Left ventricle myocardium inferior (tissue), 1 donor: ENCODE data around the gene PSMB7. TPM values are rescaled to one million over a fixed set of nuclear protein-coding genes. Genes with fewer than 3 reads are reported as not detected.

Experiments
- DNase-seq: peaks from one replicate; pipeline ENCODE4 v3.0.0-alpha.2; 2020
- H3K27ac ChIP-seq: fragments of 200-600 bp; replicated peaks from 2 replicates; pipeline ENCODE4 v1.8.0; 2021
- H3K27me3 ChIP-seq: fragments of 200-600 bp; 2 replicates; pipeline ENCODE4 v1.8.0; 2021; ENCODE audit warnings: low read depth
- H3K36me3 ChIP-seq: fragments of 200-600 bp; 2 replicates; pipeline ENCODE4 v1.8.0; 2021
- H3K4me1 ChIP-seq: fragments of 200-600 bp; 2 replicates; pipeline ENCODE4 v1.8.0; 2021
- H3K4me3 ChIP-seq: fragments of 200-600 bp; 2 replicates; pipeline ENCODE4 v1.8.0; 2021; ENCODE audit warnings: mild to moderate bottlenecking, moderate library complexity
- H3K9me3 ChIP-seq: fragments of 200-600 bp; replicated peaks from 2 replicates; pipeline ENCODE4 v1.8.0; 2021
- intact Hi-C: fragments of 100-400 bp; cut with micrococcal nuclease; formaldehyde crosslinking; loops from one replicate; pipeline ENCODE4 v1.11.0; 2022
- total RNA-seq: library from RNA; stranded (reverse); fragmentation: NEBNext Ultra II Directional; extraction: Animal tissue kit (Norgen Biotek cat#: 25700); gene quantifications from one replicate; pipeline ENCODE4 v1.2.1, GENCODE V29; 2021
- TF ChIP-seq, protein P1 (sequence below): fragments of 200-600 bp; IDR thresholded peaks from 2 replicates; pipeline ENCODE4 v1.8.0; 2021; ENCODE audit warnings: antibody characterized with exemption, mild to moderate bottlenecking, borderline replicate concordance
- donor health status: DM: no; HTN: yes; CAD: no; lungs with severe emphysema.

The PSMB7 gene
- total RNA-seq, 1 donor from 2014 or later = 159 TPM

DNA sequence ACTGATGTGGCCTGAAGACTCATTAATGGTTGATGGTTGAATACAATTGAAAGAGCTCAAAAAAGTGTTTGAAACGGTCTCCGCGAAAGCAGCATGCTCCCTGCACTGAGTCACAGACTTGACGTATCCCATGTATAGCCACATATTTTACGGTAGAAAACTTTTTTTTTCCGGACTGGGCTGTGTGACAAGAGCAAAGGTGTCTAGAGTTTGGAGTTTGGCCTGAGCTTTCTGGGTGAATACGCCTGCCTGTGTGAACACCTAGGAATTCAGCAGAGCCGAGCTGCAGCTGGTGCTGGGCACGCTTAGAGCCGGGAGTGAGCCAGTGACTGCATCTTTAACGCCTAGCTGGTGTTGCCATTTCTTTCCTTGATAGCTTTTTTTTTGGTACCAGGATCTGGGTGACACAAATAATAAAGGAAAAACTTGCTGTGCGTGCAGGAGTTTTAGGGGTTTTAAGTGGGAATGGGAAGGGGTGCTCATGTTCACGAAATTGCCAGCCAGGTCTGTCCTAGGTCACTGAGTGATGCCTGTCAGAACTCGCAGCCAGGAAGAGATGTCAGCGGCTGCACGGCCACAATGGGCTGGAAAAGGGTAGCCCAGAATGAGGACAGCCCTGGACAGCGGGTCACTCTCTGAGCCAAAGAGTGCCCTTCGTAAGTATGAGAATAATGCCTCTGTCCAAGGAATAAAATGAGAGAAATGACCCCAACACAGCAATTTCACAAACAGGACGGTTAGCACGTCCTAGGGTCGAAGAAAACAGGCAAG, 51.7 kb downstream of the PSMB7 start:
- DNase-seq = no peak
- TF ChIP-seq, protein P1, sequence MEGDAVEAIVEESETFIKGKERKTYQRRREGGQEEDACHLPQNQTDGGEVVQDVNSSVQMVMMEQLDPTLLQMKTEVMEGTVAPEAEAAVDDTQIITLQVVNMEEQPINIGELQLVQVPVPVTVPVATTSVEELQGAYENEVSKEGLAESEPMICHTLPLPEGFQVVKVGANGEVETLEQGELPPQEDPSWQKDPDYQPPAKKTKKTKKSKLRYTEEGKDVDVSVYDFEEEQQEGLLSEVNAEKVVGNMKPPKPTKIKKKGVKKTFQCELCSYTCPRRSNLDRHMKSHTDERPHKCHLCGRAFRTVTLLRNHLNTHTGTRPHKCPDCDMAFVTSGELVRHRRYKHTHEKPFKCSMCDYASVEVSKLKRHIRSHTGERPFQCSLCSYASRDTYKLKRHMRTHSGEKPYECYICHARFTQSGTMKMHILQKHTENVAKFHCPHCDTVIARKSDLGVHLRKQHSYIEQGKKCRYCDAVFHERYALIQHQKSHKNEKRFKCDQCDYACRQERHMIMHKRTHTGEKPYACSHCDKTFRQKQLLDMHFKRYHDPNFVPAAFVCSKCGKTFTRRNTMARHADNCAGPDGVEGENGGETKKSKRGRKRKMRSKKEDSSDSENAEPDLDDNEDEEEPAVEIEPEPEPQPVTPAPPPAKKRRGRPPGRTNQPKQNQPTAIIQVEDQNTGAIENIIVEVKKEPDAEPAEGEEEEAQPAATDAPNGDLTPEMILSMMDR = no peak
- Histone ChIP-seq H3K9me3 (no peaks in the 10 kb centered on the region), H3K4me3 (no peak overlapping the region), H3K27me3 (no peaks in the 10 kb centered on the region), H3K27ac (no peak overlapping the region), H3K36me3 (no peaks in the 10 kb centered on the region), H3K4me1 (peaks cover 45% of the 10 kb centered on the region)
- intact Hi-C loops = no loop called here

DNA sequence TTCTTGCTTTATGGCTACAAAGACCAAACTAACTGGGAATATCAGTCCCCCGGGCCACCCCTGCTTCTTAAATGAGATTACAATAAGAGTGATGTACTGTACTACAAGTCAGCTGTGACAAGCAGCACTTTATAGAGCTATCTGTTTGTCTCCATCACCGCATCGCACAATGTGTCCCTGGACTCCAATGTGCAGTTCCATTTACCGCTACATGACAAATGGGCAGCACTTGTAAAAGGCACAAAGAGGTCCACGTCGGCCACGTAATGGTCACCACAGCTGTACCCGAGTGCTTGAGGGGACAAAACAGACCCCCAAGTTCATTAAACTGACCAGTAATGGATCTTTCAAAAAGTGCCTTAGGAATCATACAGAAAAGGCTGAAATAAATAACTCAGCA, 54.1 kb downstream of the PSMB7 start:
- TF ChIP-seq, protein P1 = no peak
- intact Hi-C loops = no loop called here
- no peak for DNase-seq
- H3K36me3 ChIP-seq = peaks cover 4% of the 10 kb centered on the region
- peaks cover 36% of the 10 kb centered on the region for H3K4me1 ChIP-seq
- H3K27ac ChIP-seq = no peak overlapping the region
- H3K27me3 ChIP-seq = no peaks in the 10 kb centered on the region
- no peaks in the 10 kb centered on the region for H3K9me3 ChIP-seq
- H3K4me3 ChIP-seq = no peak overlapping the region

DNA sequence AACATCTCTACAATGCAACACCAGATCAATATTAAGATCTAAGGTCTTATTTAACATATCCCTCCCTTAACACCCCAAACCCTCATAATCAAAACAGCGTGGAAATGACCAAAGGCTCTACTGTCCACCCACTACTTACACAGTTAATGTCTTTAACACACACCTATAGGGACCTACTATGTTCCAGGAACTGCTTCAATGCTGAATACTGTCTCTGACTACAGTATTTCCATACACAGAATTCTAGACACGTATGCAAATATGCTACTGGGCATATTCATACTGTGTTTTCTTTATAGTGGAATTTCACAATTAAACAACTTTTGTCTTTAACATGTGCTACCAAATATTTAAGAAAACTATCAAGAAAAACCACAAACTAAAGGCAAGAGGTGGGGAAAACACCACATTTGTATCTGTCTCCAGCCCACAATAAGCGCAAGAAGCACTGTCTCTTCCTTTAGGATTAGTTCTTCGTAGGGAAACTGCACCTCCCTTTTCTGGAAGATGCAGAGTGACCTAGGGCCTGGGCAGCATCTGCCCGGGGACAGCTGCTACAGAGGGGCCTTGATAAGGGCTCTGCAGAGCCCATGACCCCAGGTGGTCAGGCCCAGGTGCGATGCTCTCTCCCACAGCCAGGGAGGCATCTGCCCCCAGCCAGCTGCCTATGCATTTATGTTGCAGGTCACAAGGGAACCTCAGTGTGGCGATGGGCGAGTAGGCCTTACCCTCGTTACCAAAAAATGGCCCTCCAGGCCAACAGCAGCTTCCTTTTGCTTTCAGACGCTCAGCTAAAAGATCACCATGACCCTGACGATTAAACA, 55.2 kb downstream of the PSMB7 start:
- DNase-seq = no peak
- TF ChIP-seq, protein P1 = no peak
- H3K9me3 ChIP-seq = no peaks in the 10 kb centered on the region
- H3K4me3 ChIP-seq = no peak overlapping the region
- intact Hi-C loops = no loop called here
- peaks cover 7% of the 10 kb centered on the region for H3K36me3 ChIP-seq
- H3K27me3 ChIP-seq = no peaks in the 10 kb centered on the region
- no peak overlapping the region for H3K27ac ChIP-seq
- H3K4me1 ChIP-seq = peaks cover 41% of the 10 kb centered on the region

DNA sequence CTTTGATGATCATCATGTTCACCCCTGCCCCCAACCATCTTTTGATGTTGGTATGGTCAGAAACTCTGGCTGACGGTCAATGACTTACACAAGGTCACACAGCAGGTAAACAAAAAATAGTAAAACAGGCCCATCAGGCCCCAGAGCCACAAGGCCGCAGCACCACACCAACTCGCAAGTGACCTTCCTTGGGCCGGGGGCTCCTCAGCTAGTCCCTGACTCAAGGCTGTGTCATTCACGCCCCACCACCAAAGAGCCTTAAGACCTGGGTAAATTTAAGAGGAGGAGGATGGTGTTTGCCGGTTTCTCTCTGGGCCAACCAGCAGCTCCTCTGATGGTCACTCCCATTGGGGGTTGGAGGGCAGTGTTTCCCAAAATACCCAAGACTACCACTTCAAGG, 55.8 kb downstream of the PSMB7 start:
- TF ChIP-seq, protein P1 = no peak
- DNase-seq = no peak
- Histone ChIP-seq H3K27me3 (no peaks in the 10 kb centered on the region), H3K36me3 (peaks cover 13% of the 10 kb centered on the region), H3K9me3 (no peaks in the 10 kb centered on the region), H3K4me3 (no peak overlapping the region), H3K4me1 (peaks cover 47% of the 10 kb centered on the region), H3K27ac (no peak overlapping the region)
- intact Hi-C loops = no loop called here

DNA sequence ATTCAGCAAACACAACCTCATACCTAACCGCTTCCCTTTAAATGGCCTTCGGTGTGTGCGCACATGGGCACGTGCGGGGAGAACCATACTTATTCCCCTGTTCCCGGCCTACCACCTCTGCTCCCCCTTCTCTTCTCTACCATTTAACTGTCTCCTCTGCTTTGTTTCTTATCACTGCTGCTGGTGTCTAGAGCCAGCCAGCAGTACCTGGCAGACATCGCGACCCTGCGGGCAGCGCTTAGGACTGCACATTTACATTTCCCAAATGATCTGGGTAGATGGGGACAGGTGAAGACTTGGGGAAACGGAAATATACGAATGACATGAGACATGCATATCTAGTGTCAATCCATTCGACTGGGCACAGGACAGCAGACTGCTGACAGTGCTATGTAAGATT, 56.6 kb downstream of the PSMB7 start:
- TF ChIP-seq, protein P1 = no peak
- peaks cover 47% of the 10 kb centered on the region for H3K4me1 ChIP-seq
- H3K27me3 ChIP-seq = no peaks in the 10 kb centered on the region
- intact Hi-C loops = no loop called here
- no peak overlapping the region for H3K27ac ChIP-seq
- DNase-seq = no peak
- no peaks in the 10 kb centered on the region for H3K9me3 ChIP-seq
- H3K36me3 ChIP-seq = peaks cover 17% of the 10 kb centered on the region
- no peak overlapping the region for H3K4me3 ChIP-seq
